ENCODE measurements around the gene CFAP61.
"Not testable (repeated sequence)": the region's sequence is repeated elsewhere in the genome, so short reads cannot be mapped to it uniquely, and the experiment has no call there.

CFAP61 gene

GRCh38 chr20:20210943-20211273, 158.6 kb downstream of the CFAP61 start:
- no peak for DNase-seq (ENCODE audit: low read depth in 2 of 2)

GRCh38 chr20:20211274-20211987, 159.1 kb downstream of the CFAP61 start:
- no peak for DNase-seq (ENCODE audit: low read depth in 2 of 2)

- no peak for DNase-seq (ENCODE audit: low read depth in 2 of 2)
Observed at GRCh38 chr20:20211988-20212518, 159.7 kb downstream of the CFAP61 start.

- DNase-seq (ENCODE audit: low read depth in 2 of 2): no peak
Observed at GRCh38 chr20:20212675-20213096, 160.4 kb downstream of the CFAP61 start.

- DNase-seq (ENCODE audit: low read depth in 2 of 2): no peak
Observed at GRCh38 chr20:20213526-20214121, 161.3 kb downstream of the CFAP61 start.

- DNase-seq (ENCODE audit: low read depth in 2 of 2): no peak
Observed at GRCh38 chr20:20214757-20215275, 162.5 kb downstream of the CFAP61 start.

- DNase-seq (ENCODE audit: low read depth in 2 of 2): no peak
Observed at GRCh38 chr20:20215976-20216727, 163.8 kb downstream of the CFAP61 start.

- no peak for DNase-seq (ENCODE audit: low read depth in 2 of 2)
Observed at GRCh38 chr20:20216941-20217340, 164.6 kb downstream of the CFAP61 start.

GRCh38 chr20:20217621-20218020, 165.3 kb downstream of the CFAP61 start:
- no peak for DNase-seq (ENCODE audit: low read depth in 2 of 2)

GRCh38 chr20:20218106-20218505, 165.8 kb downstream of the CFAP61 start:
- DNase-seq (ENCODE audit: low read depth in 2 of 2): not testable (repeated sequence)

- DNase-seq (ENCODE audit: low read depth in 2 of 2): no peak
Observed at GRCh38 chr20:20219016-20219415, 166.7 kb downstream of the CFAP61 start.

- DNase-seq (ENCODE audit: low read depth in 2 of 2): no peak
Observed at GRCh38 chr20:20220134-20220533, 167.8 kb downstream of the CFAP61 start.

GRCh38 chr20:20223981-20224380, 171.6 kb downstream of the CFAP61 start:
- no peak for DNase-seq (ENCODE audit: low read depth in 2 of 2)

GRCh38 chr20:20224806-20225205, 172.5 kb downstream of the CFAP61 start:
- no peak for DNase-seq (ENCODE audit: low read depth in 2 of 2)

GRCh38 chr20:20225325-20226043, 173.2 kb downstream of the CFAP61 start:
- no peak for DNase-seq (ENCODE audit: low read depth in 2 of 2)

- DNase-seq (ENCODE audit: low read depth in 2 of 2): no peak
Observed at GRCh38 chr20:20226554-20226953, 174.2 kb downstream of the CFAP61 start.

GRCh38 chr20:20227013-20227571, 174.8 kb downstream of the CFAP61 start:
- no peak for DNase-seq (ENCODE audit: low read depth in 2 of 2)

GRCh38 chr20:20228351-20228750, 176.0 kb downstream of the CFAP61 start:
- no peak for DNase-seq (ENCODE audit: low read depth in 2 of 2)

GRCh38 chr20:20229595-20229994, 177.3 kb downstream of the CFAP61 start:
- DNase-seq (ENCODE audit: low read depth in 2 of 2): no peak

GRCh38 chr20:20230741-20231140, 178.4 kb downstream of the CFAP61 start:
- DNase-seq (ENCODE audit: low read depth in 2 of 2): no peak

- DNase-seq (ENCODE audit: low read depth in 2 of 2): no peak
Observed at GRCh38 chr20:20231528-20232298, 179.4 kb downstream of the CFAP61 start.
